ENCODE measurements around the gene NAALADL2.

NAALADL2 gene

DNA sequence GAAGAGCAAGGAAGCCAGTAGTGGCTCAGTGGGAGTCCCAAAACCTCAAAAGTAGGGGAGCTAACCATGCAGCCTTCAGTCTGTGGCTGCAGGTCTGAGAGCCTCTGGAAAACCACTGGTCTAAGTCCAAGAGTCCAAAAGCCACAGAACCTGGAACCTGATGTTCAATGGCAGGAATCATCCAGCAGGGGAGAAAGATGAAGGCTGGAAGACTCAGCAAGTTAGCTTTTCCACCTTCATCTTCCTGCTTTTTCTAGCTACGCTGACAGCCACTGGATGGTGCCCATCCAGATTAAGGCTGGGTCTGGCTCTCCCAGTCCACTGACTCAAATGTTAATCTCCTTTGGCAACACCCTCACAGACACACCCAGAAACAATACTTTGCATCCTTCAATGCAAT lies 626.3 kb downstream of the NAALADL2 start:
- in situ Hi-C loops (cut with HindIII; ENCODE audit: low sequenced_read_pairs), result no loop called here
- no peak for DNase-seq (ENCODE audit: low read depth)
- no peak overlapping the region for H3K4me3 ChIP-seq (ENCODE audit: low read depth, low read length)
- TF ChIP-seq, protein P1, sequence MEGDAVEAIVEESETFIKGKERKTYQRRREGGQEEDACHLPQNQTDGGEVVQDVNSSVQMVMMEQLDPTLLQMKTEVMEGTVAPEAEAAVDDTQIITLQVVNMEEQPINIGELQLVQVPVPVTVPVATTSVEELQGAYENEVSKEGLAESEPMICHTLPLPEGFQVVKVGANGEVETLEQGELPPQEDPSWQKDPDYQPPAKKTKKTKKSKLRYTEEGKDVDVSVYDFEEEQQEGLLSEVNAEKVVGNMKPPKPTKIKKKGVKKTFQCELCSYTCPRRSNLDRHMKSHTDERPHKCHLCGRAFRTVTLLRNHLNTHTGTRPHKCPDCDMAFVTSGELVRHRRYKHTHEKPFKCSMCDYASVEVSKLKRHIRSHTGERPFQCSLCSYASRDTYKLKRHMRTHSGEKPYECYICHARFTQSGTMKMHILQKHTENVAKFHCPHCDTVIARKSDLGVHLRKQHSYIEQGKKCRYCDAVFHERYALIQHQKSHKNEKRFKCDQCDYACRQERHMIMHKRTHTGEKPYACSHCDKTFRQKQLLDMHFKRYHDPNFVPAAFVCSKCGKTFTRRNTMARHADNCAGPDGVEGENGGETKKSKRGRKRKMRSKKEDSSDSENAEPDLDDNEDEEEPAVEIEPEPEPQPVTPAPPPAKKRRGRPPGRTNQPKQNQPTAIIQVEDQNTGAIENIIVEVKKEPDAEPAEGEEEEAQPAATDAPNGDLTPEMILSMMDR (IDR thresholded peaks at IDR 0.05; ENCODE audit: low read depth, low read length, missing control alignments), result no peak

DNA sequence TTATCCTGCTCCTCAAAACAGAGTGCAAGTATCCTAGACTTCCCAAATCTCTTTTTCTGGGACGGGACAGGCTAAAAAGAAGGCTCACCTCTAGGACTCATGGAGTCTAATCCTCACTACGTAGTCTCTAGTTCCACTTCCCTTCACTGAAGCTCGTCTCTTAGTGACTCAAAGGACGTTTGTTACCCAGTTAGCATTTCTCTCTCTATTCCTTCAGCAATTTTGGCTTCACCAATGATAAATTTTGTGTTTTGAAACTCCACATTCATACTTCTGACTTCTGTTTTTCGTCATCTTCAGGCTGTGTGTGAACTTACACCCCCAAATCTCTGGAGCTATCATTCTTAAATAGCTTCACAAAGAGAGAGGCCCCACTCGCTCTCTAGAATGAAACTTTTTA lies 627.1 kb downstream of the NAALADL2 start:
- in situ Hi-C loops (cut with HindIII; ENCODE audit: low sequenced_read_pairs), result no loop called here
- DNase-seq (ENCODE audit: low read depth), result no peak
- TF ChIP-seq, protein P1 (IDR thresholded peaks at IDR 0.05; ENCODE audit: low read depth, low read length, missing control alignments), result no peak
- H3K4me3 ChIP-seq (ENCODE audit: low read depth, low read length), result no peak overlapping the region

DNA sequence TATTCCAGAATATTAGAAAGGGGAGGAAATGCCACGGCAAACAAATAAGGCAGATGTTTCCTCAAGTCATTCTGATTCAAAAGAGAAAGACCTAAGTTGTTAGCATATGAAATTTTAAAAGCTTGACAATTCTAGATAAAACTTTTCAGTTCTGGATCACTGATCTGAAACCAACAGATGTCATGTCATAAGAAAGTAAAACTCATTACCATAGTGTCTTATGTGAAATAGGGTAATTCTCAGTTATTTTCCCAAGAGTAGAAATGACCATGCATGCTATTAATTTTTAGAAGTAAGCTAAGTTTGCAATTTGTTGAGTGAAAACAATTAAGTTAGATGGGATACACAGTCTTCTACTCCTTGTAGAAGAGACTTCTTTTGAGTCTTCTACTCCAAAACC lies 630.3 kb downstream of the NAALADL2 start:
- TF ChIP-seq, protein P1 (IDR thresholded peaks at IDR 0.05; ENCODE audit: low read depth, low read length, missing control alignments), result no peak
- H3K4me3 ChIP-seq (ENCODE audit: low read depth, low read length), result no peak overlapping the region
- in situ Hi-C loops (cut with HindIII; ENCODE audit: low sequenced_read_pairs), result no loop called here
- DNase-seq (ENCODE audit: low read depth), result no peak

DNA sequence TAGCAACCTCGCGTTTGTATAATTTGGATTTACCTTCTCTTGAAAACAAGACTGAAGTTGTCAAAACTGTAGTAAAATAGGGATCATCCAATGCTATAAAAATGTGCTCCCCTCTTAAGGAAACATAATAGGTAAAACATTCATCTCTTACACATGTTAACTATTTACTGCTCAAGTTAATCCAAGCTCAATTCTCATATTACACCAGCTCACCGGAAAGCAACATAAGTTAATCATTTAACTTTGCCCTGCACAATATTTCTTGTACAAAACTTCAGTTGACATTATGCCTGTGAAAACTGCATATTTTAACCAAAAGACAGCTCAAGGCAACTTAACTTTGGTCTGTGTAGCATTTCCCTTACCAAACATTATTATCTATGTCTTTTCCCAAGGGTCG lies 634.2 kb downstream of the NAALADL2 start:
- TF ChIP-seq, protein P1 (IDR thresholded peaks at IDR 0.05; ENCODE audit: low read depth, low read length, missing control alignments), result no peak
- no peak overlapping the region for H3K4me3 ChIP-seq (ENCODE audit: low read depth, low read length)
- DNase-seq (ENCODE audit: low read depth), result no peak
- in situ Hi-C loops (cut with HindIII; ENCODE audit: low sequenced_read_pairs), result no loop called here

DNA sequence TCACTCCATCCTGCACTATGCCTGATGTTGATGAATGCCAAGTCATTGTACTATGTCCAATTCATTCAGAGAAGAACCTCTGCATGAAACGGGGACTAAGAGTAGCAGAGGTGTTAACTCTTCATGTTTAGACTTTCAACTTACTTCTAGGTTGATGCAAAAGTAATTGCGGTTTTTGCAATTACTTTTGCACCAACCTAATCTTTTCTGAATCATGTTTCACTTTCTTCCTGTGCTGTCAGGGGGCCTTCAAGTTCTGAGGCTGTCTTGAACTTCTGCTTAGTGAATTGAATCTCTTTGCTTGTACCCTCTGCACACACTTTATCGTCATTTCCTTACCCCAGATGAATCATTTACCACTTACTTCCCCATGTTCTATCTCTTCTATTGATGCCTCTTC lies 636.2 kb downstream of the NAALADL2 start:
- no peak overlapping the region for H3K4me3 ChIP-seq (ENCODE audit: low read depth, low read length)
- in situ Hi-C loops (cut with HindIII; ENCODE audit: low sequenced_read_pairs), result no loop called here
- no peak for DNase-seq (ENCODE audit: low read depth)
- TF ChIP-seq, protein P1 (IDR thresholded peaks at IDR 0.05; ENCODE audit: low read depth, low read length, missing control alignments), result no peak

DNA sequence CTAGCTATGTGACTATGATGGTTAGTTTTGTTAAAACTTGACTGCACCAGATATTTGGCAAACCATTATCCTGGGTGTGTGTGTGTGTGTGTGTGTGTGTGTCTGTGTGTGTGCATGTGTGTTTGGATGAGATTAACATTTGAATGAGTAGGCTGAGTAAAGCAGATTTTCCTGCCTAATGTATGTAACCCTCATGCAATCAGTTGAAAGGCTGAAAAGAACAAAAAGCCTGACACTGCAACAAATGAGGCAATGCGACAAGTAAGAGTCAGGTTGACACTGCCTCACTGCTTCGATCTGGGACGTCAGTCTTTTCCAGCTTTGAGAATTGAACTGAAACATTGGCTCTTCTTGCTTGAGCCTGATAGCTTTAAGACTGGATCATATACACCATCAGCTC lies 643.0 kb downstream of the NAALADL2 start:
- no peak overlapping the region for H3K4me3 ChIP-seq (ENCODE audit: low read depth, low read length)
- TF ChIP-seq, protein P1 (IDR thresholded peaks at IDR 0.05; ENCODE audit: low read depth, low read length, missing control alignments), result no peak
- DNase-seq (ENCODE audit: low read depth), result no peak
- in situ Hi-C loops (cut with HindIII; ENCODE audit: low sequenced_read_pairs), result no loop called here

Data from astrocyte of the cerebellum (primary cell).